Mesendoderm (in vitro differentiated cells): ENCODE results near the gene SDK1.

Experiments used
- DNase-seq: peaks from one replicate; pipeline ENCODE4 v3.0.0; 2013
- H2AK5ac ChIP-seq: 2 replicates; pipeline ENCODE4 v1.6.1; 2013; ENCODE audit warnings: low read length, inconsistent platforms
- H2BK120ac ChIP-seq: 2 replicates; pipeline ENCODE4 v1.6.1; 2013; ENCODE audit warnings: low read depth, mild to moderate bottlenecking, low read length, moderate library complexity, mixed read lengths
- H2BK15ac ChIP-seq: replicated peaks from 2 replicates; pipeline ENCODE4 v1.6.1; 2013; ENCODE audit warnings: low read depth, mild to moderate bottlenecking, moderate library complexity
- H2BK5ac ChIP-seq: 2 replicates; pipeline ENCODE4 v1.6.1; 2013; ENCODE audit warnings: low read length, inconsistent platforms
- H3K18ac ChIP-seq: 2 replicates; pipeline ENCODE4 v1.6.1; 2013; ENCODE audit warnings: mild to moderate bottlenecking, low read length, mixed read lengths
- H3K23ac ChIP-seq: one replicate; pipeline ENCODE4 v1.6.1; 2013; ENCODE audit warnings: low read length
- H3K27ac ChIP-seq: 2 replicates; pipeline ENCODE4 v1.5.1; 2013; ENCODE audit warnings: low read depth, mild to moderate bottlenecking, inconsistent platforms, low read length, moderate library complexity
- H3K27me3 ChIP-seq: 2 replicates; pipeline ENCODE4 v1.6.1; 2013; ENCODE audit warnings: low read length, control low read depth, mild to moderate bottlenecking, inconsistent platforms; ENCODE audit not compliant: insufficient read depth, poor library complexity
- H3K36me3 ChIP-seq: 2 replicates; pipeline ENCODE4 v1.6.1; 2013; ENCODE audit warnings: low read length, inconsistent platforms; ENCODE audit not compliant: control insufficient read depth, insufficient read depth
- H3K4ac ChIP-seq: one replicate; pipeline ENCODE4 v1.6.1; 2013; ENCODE audit warnings: low read depth, mild to moderate bottlenecking, low read length, moderate library complexity
- H3K4me1 ChIP-seq: 2 replicates; pipeline ENCODE4 v1.6.1; 2013; ENCODE audit warnings: low read depth, low read length, inconsistent platforms; ENCODE audit not compliant: control insufficient read depth
- H3K4me2 ChIP-seq: 2 replicates; pipeline ENCODE4 v1.6.1; 2013; ENCODE audit warnings: low read length
- H3K4me3 ChIP-seq: 2 replicates; pipeline ENCODE4 v1.5.1; 2013; ENCODE audit warnings: mild to moderate bottlenecking, low read length
- H3K56ac ChIP-seq: one replicate; pipeline ENCODE4 v1.6.1; 2013; ENCODE audit warnings: low read length
- H3K79me1 ChIP-seq: 2 replicates; pipeline ENCODE4 v1.6.1; 2013; ENCODE audit warnings: low read length, inconsistent platforms
- H3K79me2 ChIP-seq: 2 replicates; pipeline ENCODE4 v1.6.1; 2013; ENCODE audit warnings: mild to moderate bottlenecking, low read length; ENCODE audit not compliant: control insufficient read depth, insufficient read depth
- H3K9ac ChIP-seq: 2 replicates; pipeline ENCODE4 v1.6.1; 2013; ENCODE audit warnings: low read length, inconsistent platforms
- H4K5ac ChIP-seq: one replicate; pipeline ENCODE4 v1.6.1; 2013; ENCODE audit warnings: low read length
- H4K8ac ChIP-seq: one replicate; pipeline ENCODE4 v1.6.1; 2013; ENCODE audit warnings: low read depth, mild to moderate bottlenecking, control low read depth, low read length, moderate library complexity
- WGBS: extraction: QIAGEN DNeasy Blood & Tissue Kit; methylation state at CpG from one replicate; pipeline ENCODE4 v1.1.7; 2013; ENCODE audit warnings: low lambda C conversion rate, missing lambda C conversion rate; ENCODE audit not compliant: insufficient coverage; ENCODE audit errors: extremely low coverage; 5-methylcytosine and 5-hydroxymethylcytosine counted together

SDK1 gene

GRCh38 chr7:3725155-3726059 lies 424.4 kb downstream of the SDK1 start:
- H3K36me3 ChIP-seq, result no peaks in the 10 kb centered on the region
- no peak overlapping the region for H3K27ac ChIP-seq
- H2BK120ac ChIP-seq, result no peak overlapping the region
- H3K4me2 ChIP-seq, result no peak overlapping the region
- H4K5ac ChIP-seq, result no peak overlapping the region
- H3K27me3 ChIP-seq, result no peaks in the 10 kb centered on the region
- H4K8ac ChIP-seq, result no peak overlapping the region
- no peak overlapping the region for H3K56ac ChIP-seq
- no peak overlapping the region for H3K9ac ChIP-seq
- no peak overlapping the region for H2AK5ac ChIP-seq
- no peak overlapping the region for H2BK15ac ChIP-seq
- no peak overlapping the region for H3K4ac ChIP-seq
- no peak overlapping the region for H3K18ac ChIP-seq
- DNase-seq, result no peak
- no peak overlapping the region for H3K23ac ChIP-seq
- no CpG with 5 or more reads among the region's 12 CpGs for WGBS
- no peaks in the 10 kb centered on the region for H3K79me1 ChIP-seq
- no peak overlapping the region for H2BK5ac ChIP-seq
- no peaks in the 10 kb centered on the region for H3K79me2 ChIP-seq
- no peak overlapping the region for H3K4me3 ChIP-seq
- H3K4me1 ChIP-seq, result peaks cover 2% of the 10 kb centered on the region

- Histone ChIP-seq H2BK15ac (no peak overlapping the region), H3K36me3 (no peaks in the 10 kb centered on the region), H2AK5ac (no peak overlapping the region), H4K5ac (no peak overlapping the region), H2BK5ac (no peak overlapping the region), H3K4ac (no peak overlapping the region), H4K8ac (no peak overlapping the region), H3K18ac (no peak overlapping the region), H3K4me3 (no peak overlapping the region), H3K4me1 (no peaks in the 10 kb centered on the region), H3K27me3 (no peaks in the 10 kb centered on the region), H3K23ac (no peak overlapping the region), H2BK120ac (no peak overlapping the region), H3K27ac (no peak overlapping the region), H3K56ac (no peak overlapping the region), H3K79me1 (no peaks in the 10 kb centered on the region), H3K9ac (no peak overlapping the region), H3K4me2 (no peak overlapping the region), H3K79me2 (no peaks in the 10 kb centered on the region)
- WGBS, result no CpG with 5 or more reads among the region's 3 CpGs
- DNase-seq, result no peak
Measured at GRCh38 chr7:3730276-3730675, 429.2 kb downstream of the SDK1 start.

GRCh38 chr7:3732395-3733005 lies 431.4 kb downstream of the SDK1 start:
- no peak overlapping the region for H3K23ac ChIP-seq
- no peak overlapping the region for H3K4ac ChIP-seq
- no peak overlapping the region for H3K4me2 ChIP-seq
- no peak overlapping the region for H3K27ac ChIP-seq
- H3K79me1 ChIP-seq, result no peaks in the 10 kb centered on the region
- H3K9ac ChIP-seq, result no peak overlapping the region
- H3K4me3 ChIP-seq, result no peak overlapping the region
- H2AK5ac ChIP-seq, result no peak overlapping the region
- H3K27me3 ChIP-seq, result no peaks in the 10 kb centered on the region
- H2BK5ac ChIP-seq, result no peak overlapping the region
- no peak overlapping the region for H2BK120ac ChIP-seq
- no peak overlapping the region for H3K56ac ChIP-seq
- no peak overlapping the region for H4K5ac ChIP-seq
- no CpG with 5 or more reads among the region's 9 CpGs for WGBS
- H3K36me3 ChIP-seq, result no peaks in the 10 kb centered on the region
- H3K79me2 ChIP-seq, result no peaks in the 10 kb centered on the region
- no peak for DNase-seq
- no peaks in the 10 kb centered on the region for H3K4me1 ChIP-seq
- no peak overlapping the region for H4K8ac ChIP-seq
- H3K18ac ChIP-seq, result no peak overlapping the region
- no peak overlapping the region for H2BK15ac ChIP-seq

- Histone ChIP-seq H4K5ac (no peak overlapping the region), H2BK15ac (no peak overlapping the region), H3K56ac (no peak overlapping the region), H3K27me3 (no peaks in the 10 kb centered on the region), H3K4me2 (no peak overlapping the region), H3K36me3 (no peaks in the 10 kb centered on the region), H3K79me1 (no peaks in the 10 kb centered on the region), H3K4ac (no peak overlapping the region), H3K4me1 (no peaks in the 10 kb centered on the region), H3K4me3 (no peak overlapping the region), H4K8ac (no peak overlapping the region), H3K18ac (no peak overlapping the region), H3K23ac (no peak overlapping the region), H3K79me2 (no peaks in the 10 kb centered on the region), H2AK5ac (no peak overlapping the region), H3K9ac (no peak overlapping the region), H2BK120ac (no peak overlapping the region), H2BK5ac (no peak overlapping the region), H3K27ac (no peak overlapping the region)
- DNase-seq, result no peak
- WGBS, result no CpG with 5 or more reads among the region's 11 CpGs
Measured at GRCh38 chr7:3733541-3734140, 432.6 kb downstream of the SDK1 start.

GRCh38 chr7:3738964-3739363 lies 437.9 kb downstream of the SDK1 start:
- Histone ChIP-seq H3K79me2 (no peaks in the 10 kb centered on the region), H2BK120ac (no peak overlapping the region), H4K8ac (no peak overlapping the region), H2BK15ac (no peak overlapping the region), H3K56ac (no peak overlapping the region), H3K79me1 (no peaks in the 10 kb centered on the region), H2BK5ac (no peak overlapping the region), H3K9ac (no peak overlapping the region), H3K4me1 (peaks cover 2% of the 10 kb centered on the region), H3K27me3 (no peaks in the 10 kb centered on the region), H3K4me3 (no peak overlapping the region), H3K4ac (no peak overlapping the region), H3K23ac (no peak overlapping the region), H2AK5ac (no peak overlapping the region), H3K36me3 (no peaks in the 10 kb centered on the region), H4K5ac (no peak overlapping the region), H3K4me2 (no peak overlapping the region), H3K18ac (no peak overlapping the region), H3K27ac (no peak overlapping the region)
- DNase-seq, result no peak
- WGBS, result no CpG with 5 or more reads among the region's 1 CpG
